ENCODE measurements around the gene ACOT7.

Gene ACOT7

DNA sequence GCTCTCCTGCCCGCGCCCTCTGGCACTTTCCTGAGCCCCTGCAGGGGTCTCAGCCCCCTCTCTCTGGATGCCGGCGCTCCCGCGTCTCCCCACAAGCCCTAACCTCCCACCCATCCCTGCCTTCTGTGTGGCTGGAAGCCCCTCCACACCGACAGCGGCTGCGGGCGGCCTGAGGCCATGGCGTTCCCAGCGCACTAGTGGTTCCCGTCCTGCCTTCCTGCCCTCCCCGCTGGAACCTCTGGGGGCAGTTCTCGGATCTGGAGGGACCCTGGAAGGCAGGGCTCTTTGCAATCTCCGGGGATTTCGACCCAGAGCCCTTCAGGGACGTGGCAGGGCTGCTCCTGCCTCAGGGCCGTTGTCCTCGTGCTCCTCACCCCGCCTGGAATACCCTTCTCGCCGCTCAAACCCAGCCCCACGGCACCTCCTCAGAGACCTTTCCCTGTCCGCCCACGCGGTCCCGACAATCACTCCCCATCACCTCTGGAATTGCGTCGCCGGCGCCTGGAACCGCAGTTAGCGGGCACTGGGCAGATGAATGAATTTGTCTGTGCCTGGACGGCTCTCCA is 30.5 kb upstream of the ACOT7 start:
- no peak for DNase-seq

- peak; percentile 60 for DNase-seq
These were observed 29.9 kb upstream of the ACOT7 start for GRCh38 chr1:6423321-6423999.

- DNase-seq, result no peak
These were observed 27.7 kb upstream of the ACOT7 start for GRCh38 chr1:6421266-6421665.

GRCh38 chr1:6420454-6421042 is 27.0 kb upstream of the ACOT7 start:
- no peak for DNase-seq

- no peak for DNase-seq
These were observed 26.4 kb upstream of the ACOT7 start, which contains the start of gene HES2 for GRCh38 chr1:6419804-6420453. Gene HES2, minus strand, starts transcription at chr1:6419919. Its CDS starts 99 bp downstream, at chr1:6419820.

GRCh38 chr1:6419397-6419803 is 25.8 kb upstream of the ACOT7 start:
- no peak for DNase-seq

- DNase-seq, result no peak
These were observed 25.3 kb upstream of the ACOT7 start for GRCh38 chr1:6418668-6419396.

DNA sequence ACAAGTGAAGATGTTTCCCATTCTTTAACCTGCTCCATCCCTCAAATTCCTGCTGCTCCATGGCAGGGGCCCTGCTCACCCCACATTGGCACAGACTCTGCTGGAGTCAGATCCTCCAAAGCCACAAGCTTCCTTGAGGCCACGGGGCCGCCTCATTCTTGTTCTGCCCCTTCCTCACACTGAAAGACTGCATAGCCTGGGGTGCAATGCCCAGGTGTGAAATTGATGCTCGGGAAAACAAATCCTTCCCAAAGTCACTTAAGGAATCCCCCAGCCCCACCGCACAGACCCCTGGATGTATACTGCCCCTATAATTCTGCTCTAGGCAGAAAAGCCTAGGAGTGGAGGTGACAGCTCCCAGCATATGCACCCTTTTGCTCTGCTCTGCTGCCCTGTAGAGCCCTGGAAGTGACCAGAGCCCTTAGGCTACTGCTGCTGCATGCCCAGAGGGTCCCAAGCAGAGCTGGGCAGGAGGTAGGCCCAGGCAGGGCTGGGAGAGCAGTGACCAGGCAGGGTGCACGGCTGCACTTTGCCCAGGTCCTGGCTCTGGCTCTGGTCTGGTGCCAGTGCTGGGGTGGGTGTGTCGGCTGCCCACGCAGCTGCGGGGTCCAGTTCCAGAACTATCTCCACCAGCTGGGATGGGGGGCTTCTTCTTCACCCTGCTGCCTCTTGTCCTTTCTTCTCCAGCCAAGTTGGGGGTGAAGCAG is 24.5 kb upstream of the ACOT7 start:
- DNase-seq, result no peak

DNA sequence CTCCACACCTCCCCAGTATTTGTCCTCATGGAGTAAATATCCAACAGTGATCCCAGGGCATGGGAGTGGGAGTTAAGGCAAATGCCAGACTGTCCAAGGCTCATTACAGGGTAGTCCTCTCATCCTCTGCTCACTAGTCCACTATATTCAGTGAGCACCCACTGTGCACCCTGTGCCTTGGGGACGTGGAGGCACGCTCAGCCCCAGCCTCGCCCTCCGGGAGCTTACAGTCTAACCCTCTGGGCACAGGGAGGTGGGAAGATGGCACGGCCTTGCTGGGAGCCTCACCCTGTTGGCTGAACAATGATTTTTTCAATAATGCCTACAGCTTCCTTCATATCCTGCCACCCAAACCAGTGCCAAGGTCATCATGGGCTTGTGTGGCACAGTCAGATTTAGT is 23.3 kb upstream of the ACOT7 start:
- no peak for DNase-seq

DNA sequence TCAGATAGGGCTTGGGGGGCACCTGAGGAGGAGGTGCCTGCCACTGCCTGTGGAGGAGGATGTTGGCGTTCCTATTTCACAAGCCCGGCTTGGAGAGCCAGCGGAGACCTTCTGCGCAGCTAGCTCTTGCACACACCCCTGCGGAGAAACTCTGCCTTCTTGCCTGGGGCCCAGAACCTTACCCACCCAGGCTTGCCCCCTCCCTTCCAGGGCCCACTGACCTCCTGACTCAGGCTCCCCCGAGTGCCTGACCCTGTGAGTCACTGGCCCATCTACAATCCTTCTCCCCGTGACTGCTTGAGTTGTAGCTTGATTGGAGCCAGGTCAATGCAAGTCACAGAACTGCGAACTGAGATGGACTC is 22.7 kb upstream of the ACOT7 start:
- no peak for DNase-seq

GRCh38 chr1:6414881-6415626 is 21.5 kb upstream of the ACOT7 start:
- DNase-seq, result no peak

- no peak for DNase-seq
These were observed 20.9 kb upstream of the ACOT7 start for GRCh38 chr1:6414443-6414844.

DNA sequence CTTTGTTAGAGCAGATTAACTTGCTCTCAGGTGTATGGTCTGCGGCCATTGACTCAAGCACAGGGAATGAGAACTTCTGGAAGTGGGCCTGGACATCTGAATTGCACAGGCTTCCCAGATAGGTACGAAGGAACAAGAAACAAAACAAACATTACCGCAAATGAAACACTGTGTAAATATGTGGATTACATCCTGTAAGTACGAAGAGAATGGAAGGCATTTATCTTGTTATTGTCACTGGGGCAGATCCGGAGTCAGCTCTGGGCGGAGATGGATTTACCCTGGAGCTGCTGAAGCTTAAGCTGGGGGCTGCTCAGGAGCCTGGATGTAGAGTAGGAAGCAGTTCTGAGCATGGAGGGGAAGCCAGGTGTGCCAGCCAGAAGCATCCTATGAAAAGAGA is 19.3 kb upstream of the ACOT7 start:
- no peak for DNase-seq

- DNase-seq, result no peak
These were observed 16.8 kb upstream of the ACOT7 start for GRCh38 chr1:6410248-6410893.

DNA sequence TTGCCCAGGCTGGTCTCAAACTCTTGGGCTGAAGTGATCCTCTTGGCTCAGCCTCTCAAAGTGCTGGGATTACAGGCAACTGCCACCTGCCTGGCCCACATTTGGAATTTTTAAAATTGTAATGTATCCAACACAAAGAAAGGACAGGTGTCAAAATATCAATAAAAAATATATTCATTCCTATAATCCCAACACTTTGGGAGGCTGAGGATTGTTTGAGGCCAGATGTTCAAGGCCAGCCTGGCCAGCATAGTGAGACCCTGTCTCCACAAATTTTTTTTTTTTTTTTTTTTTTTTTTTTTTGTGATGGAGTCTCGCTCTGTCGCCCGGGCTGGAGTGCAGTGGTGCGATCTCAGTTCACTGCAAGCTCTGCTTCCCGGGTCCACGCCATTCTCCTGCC is 16.2 kb upstream of the ACOT7 start:
- DNase-seq, result no peak

DNA sequence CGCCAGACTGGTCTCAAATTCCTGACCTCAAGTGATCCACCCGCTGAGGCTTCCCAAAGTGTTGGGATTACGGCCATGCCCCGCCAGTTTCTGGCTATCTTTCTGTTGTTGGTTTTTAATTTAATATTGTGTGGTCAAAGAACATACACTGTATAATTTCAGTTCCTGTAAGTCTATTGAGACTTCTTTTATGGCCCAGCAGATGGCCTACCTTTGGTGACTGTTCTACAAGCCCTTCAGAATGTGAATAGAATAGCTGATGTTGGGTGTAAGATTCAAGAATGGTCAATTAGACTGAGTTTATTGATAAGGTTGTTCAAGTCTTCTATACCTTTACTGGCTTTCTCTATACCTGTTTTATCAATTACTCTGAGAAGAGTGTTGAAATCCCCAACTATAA is 15.5 kb upstream of the ACOT7 start:
- no peak for DNase-seq

- DNase-seq, result no peak
These were observed 14.5 kb upstream of the ACOT7 start for GRCh38 chr1:6408023-6408422.

- no peak for DNase-seq
These were observed 8.1 kb upstream of the ACOT7 start for GRCh38 chr1:6401673-6402072.

DNA sequence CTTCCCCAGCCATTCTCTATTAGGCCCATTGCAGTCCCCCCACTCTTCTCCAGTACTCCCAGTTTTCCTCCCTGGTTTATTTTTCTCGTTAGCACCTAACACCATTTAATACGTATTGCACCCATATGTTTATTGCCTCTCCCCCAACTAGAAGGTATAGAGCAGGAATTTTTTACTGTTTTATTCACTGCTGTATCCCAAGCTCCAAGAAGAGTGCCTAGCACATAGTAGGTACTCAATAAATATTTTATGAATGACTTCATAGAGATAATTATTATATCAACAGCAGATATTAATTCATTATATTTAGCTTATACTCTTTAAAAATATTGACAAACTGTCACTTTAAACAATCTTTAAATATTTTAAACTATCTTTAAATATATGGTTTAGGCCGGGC is 5.7 kb upstream of the ACOT7 start:
- no peak for DNase-seq

DNA sequence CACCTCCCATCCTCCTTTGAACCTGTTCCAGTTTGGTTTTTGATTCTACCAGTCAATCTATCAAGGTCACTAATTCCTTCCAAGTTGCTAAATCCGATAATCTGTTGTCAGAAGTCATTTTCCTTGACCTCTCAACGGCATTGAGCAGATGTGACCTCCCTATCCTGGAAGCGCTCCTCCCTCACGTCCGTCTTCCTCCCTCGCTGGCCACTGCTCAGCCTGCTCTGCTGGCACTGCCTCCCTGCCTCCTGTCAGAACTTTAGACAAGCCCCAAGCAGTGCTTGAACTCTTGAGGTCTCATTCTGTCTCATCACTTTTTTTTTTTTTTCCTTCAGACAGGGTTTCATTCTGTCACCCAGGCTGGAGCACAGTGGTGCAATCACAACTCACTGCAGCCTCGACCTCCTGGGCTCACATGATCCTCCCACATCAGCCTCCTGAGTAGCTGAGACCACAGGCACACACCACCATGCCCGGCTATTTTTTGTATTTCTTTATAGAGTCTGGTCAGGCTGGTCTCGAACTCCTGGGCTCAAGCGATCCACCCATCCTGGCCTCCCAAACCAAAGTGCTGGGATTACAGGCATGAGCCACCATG is 4.4 kb upstream of the ACOT7 start:
- DNase-seq, result no peak

- DNase-seq, result no peak
These were observed 3.4 kb upstream of the ACOT7 start for GRCh38 chr1:6396998-6397397.

Measured in central memory CD4-positive, alpha-beta T cell (primary cell).